H1 (cell line): ENCODE data around the gene DNER. TPM values are rescaled to one million over a fixed set of nuclear protein-coding genes. Genes with fewer than 3 reads are reported as not detected.

Experiments used
- CTCF ChIA-PET: fragments of 300-600 bp; sonication (Branson Sonifier 250); formaldehyde crosslinking; loops from one replicate; lab custom pipeline; 2021; ENCODE audit not compliant: partially characterized antibody; lab: Charles Lee
- POLR2A ChIA-PET: fragments of 300-600 bp; sonication (Branson Sonifier 250); formaldehyde crosslinking; loops from one replicate; lab custom pipeline; 2021; ENCODE audit warnings: inconsistent platforms; ENCODE audit not compliant: partially characterized antibody; lab: Charles Lee
- DNase-seq, 2 experiments: peaks; one replicate each; pipeline versions ENCODE4 v3.0.0 to v3.0.0-alpha.2; 2010 to 2022; ENCODE audit warnings: low spot score in 2 of 2, low read depth in 1 of 2, mixed read lengths in 1 of 2
- FAIRE-seq: peaks from 2 replicates; lab custom pipeline; 2011; peaks lifted over from hg19 to GRCh38; lab: Jason Lieb, UNC
- H2AFZ ChIP-seq: 2 replicates; pipeline ENCODE4 v1.8.1; 2012; ENCODE audit warnings: low read length, inconsistent platforms
- H2AK5ac ChIP-seq: 2 replicates; pipeline ENCODE4 v1.6.1; 2013; ENCODE audit warnings: low read depth, low read length
- H2BK120ac ChIP-seq: replicated peaks from 2 replicates; pipeline ENCODE3; 2013; ENCODE audit warnings: low read depth, low read length, inconsistent platforms
- H2BK12ac ChIP-seq: 2 replicates; pipeline ENCODE4 v1.6.1; 2013; ENCODE audit warnings: low read depth, low read length
- H2BK15ac ChIP-seq: 2 replicates; pipeline ENCODE4 v1.6.1; 2013; ENCODE audit warnings: low read length
- H2BK20ac ChIP-seq: 2 replicates; pipeline ENCODE4 v1.6.1; 2013; ENCODE audit warnings: low read length
- H2BK5ac ChIP-seq: 2 replicates; pipeline ENCODE4 v1.6.1; 2013; ENCODE audit warnings: low read depth, low read length
- H3K14ac ChIP-seq: 2 replicates; pipeline ENCODE4 v1.6.1; 2013; ENCODE audit warnings: inconsistent platforms; ENCODE audit not compliant: insufficient read length
- H3K18ac ChIP-seq: 2 replicates; pipeline ENCODE4 v1.6.1; 2013; ENCODE audit warnings: low read length; ENCODE audit errors: extremely low read depth
- H3K23ac ChIP-seq: 2 replicates; pipeline ENCODE4 v1.6.1; 2013; ENCODE audit warnings: inconsistent platforms; ENCODE audit not compliant: insufficient read length
- H3K23me2 ChIP-seq: 2 replicates; pipeline ENCODE4 v1.6.1; 2013; ENCODE audit warnings: low read depth, low read length
- H3K27ac ChIP-seq: 2 replicates; pipeline ENCODE4 v1.6.1; 2011; ENCODE audit warnings: low read depth, low read length, inconsistent platforms
- H3K27me3 ChIP-seq, 4 experiments: replicated peaks in 1 of 4; 1 replicate in 1 of 4; 2 replicates in 3 of 4; pipeline versions ENCODE4 v1.6.1 to v1.8.1; 2011 to 2013; ENCODE audit warnings: low read length in 3 of 4, mild to moderate bottlenecking in 3 of 4, inconsistent platforms in 2 of 4, mixed read lengths in 2 of 4, moderate library complexity in 1 of 4; ENCODE audit not compliant: control insufficient read depth in 3 of 4, insufficient read depth in 3 of 4; ENCODE audit errors: extremely low read depth in 1 of 4
- H3K36me3 ChIP-seq, 4 experiments: 2 replicates each; pipeline versions ENCODE4 v1.6.1 to v1.8.1; 2011 to 2013; ENCODE audit warnings: mild to moderate bottlenecking in 4 of 4, low read length in 3 of 4, moderate library complexity in 2 of 4, control low read depth in 1 of 4, inconsistent platforms in 1 of 4; ENCODE audit not compliant: insufficient read depth in 4 of 4, control insufficient read depth in 2 of 4
- H3K4ac ChIP-seq: replicated peaks from 2 replicates; pipeline ENCODE3; 2013; ENCODE audit warnings: low read length, low read depth, mixed read lengths, inconsistent platforms; ENCODE audit not compliant: insufficient read length
- H3K4me1 ChIP-seq, 4 experiments: replicated peaks in 1 of 4; 1 replicate in 1 of 4; 2 replicates in 3 of 4; pipeline versions ENCODE4 v1.6.1 to v1.8.1; 2011 to 2013; ENCODE audit warnings: low read length in 3 of 4, inconsistent platforms in 2 of 4, mixed read lengths in 1 of 4; ENCODE audit not compliant: insufficient read depth in 4 of 4, control insufficient read depth in 3 of 4
- H3K4me2 ChIP-seq, 2 experiments: 2 replicates each; pipeline versions ENCODE4 v1.6.1 to v1.8.1; 2011 to 2013; ENCODE audit warnings: low read depth in 2 of 2, low read length in 2 of 2, control low read depth in 1 of 2, inconsistent platforms in 1 of 2, mild to moderate bottlenecking in 1 of 2; ENCODE audit not compliant: insufficient read depth in 1 of 2
- H3K4me3 ChIP-seq, 4 experiments: fragments of 200-600, 300-600 bp in 1 of 4; sonication (generic), shearing (Covaris generic), sonication (Bioruptor Twin) in 1 of 4; 2 replicates each; pipeline versions ENCODE4 v1.5.1 to v1.8.1; 2011 to 2016; ENCODE audit warnings: low read length in 4 of 4, low read depth in 3 of 4, control low read depth in 2 of 4, inconsistent platforms in 2 of 4, mild to moderate bottlenecking in 2 of 4, mixed read lengths in 1 of 4, moderate library complexity in 1 of 4; ENCODE audit not compliant: insufficient read depth in 2 of 4; ENCODE audit errors: extremely low read depth in 1 of 4
- H3K56ac ChIP-seq: replicated peaks from 2 replicates; pipeline ENCODE3; 2013; ENCODE audit warnings: low read depth, mild to moderate bottlenecking, mixed read lengths, low read length, inconsistent platforms; ENCODE audit not compliant: insufficient read length
- H3K79me1 ChIP-seq: 2 replicates; pipeline ENCODE4 v1.6.1; 2013; ENCODE audit warnings: low read depth, low read length, control low read depth
- H3K79me2 ChIP-seq, 2 experiments: 2 replicates each; pipeline versions ENCODE4 v1.6.1 to v1.8.1; 2012 to 2013; ENCODE audit warnings: low read length in 2 of 2, mild to moderate bottlenecking in 2 of 2, inconsistent platforms in 1 of 2; ENCODE audit not compliant: insufficient read depth in 2 of 2, control insufficient read depth in 1 of 2
- H3K9ac ChIP-seq, 4 experiments: replicated peaks in 1 of 4; 1 replicate in 1 of 4; 2 replicates in 3 of 4; pipeline versions ENCODE4 v1.6.1 to v1.8.1; 2011 to 2013; ENCODE audit warnings: low read depth in 3 of 4, low read length in 3 of 4, control low read depth in 2 of 4, mild to moderate bottlenecking in 2 of 4, moderate library complexity in 2 of 4, inconsistent platforms in 1 of 4; ENCODE audit errors: extremely low read depth in 1 of 4
- H3K9me3 ChIP-seq, 2 experiments: 2 replicates each; pipeline versions ENCODE4 v1.6.1 to v1.8.1; 2012 to 2013; ENCODE audit warnings: mild to moderate bottlenecking in 2 of 2, moderate library complexity in 2 of 2, control low read depth in 1 of 2, inconsistent platforms in 1 of 2, low read depth in 1 of 2, low read length in 1 of 2, mixed read lengths in 1 of 2; ENCODE audit not compliant: insufficient read depth in 2 of 2
- H4K20me1 ChIP-seq, 2 experiments: replicated peaks in 1 of 2; 2 replicates each; pipeline versions ENCODE3 to v1.8.1; 2011 to 2013; ENCODE audit warnings: inconsistent platforms in 2 of 2, low read length in 2 of 2, mild to moderate bottlenecking in 1 of 2; ENCODE audit not compliant: insufficient read depth in 2 of 2, control insufficient read depth in 1 of 2
- H4K5ac ChIP-seq: 2 replicates; pipeline ENCODE4 v1.6.1; 2013; ENCODE audit warnings: low read length, low read depth, mixed read lengths, inconsistent platforms; ENCODE audit not compliant: insufficient read length
- H4K8ac ChIP-seq: 2 replicates; pipeline ENCODE4 v1.8.0; 2013; ENCODE audit warnings: mild to moderate bottlenecking, moderate library complexity, low read length, inconsistent platforms; ENCODE audit not compliant: insufficient read depth; ENCODE audit errors: extremely low read depth
- H4K91ac ChIP-seq: replicated peaks from 2 replicates; pipeline ENCODE3; 2013; ENCODE audit warnings: low read length, mixed read lengths, inconsistent platforms; ENCODE audit not compliant: insufficient read length
- SIN3A ChIP-seq, 2 experiments: IDR thresholded peaks in 1 of 2; conservative IDR thresholded peaks in 1 of 2; 2 replicates each; pipeline ENCODE4 v1.6.1; 2011 to 2012; ENCODE audit warnings: low read length in 2 of 2, improper control_type of control experiment in 1 of 2, low read depth in 1 of 2, mild to moderate bottlenecking in 1 of 2
- WGBS, 2 experiments: shearing (Covaris generic) in 1 of 2; methylation state at CpG; one replicate each; pipeline versions ENCODE4 v1.1.6 to v1.1.7; 2013 to 2015; ENCODE audit warnings: low lambda C conversion rate in 2 of 2, mixed read lengths in 2 of 2, inconsistent platforms in 1 of 2, low coverage in 1 of 2, missing lambda C conversion rate in 1 of 2; ENCODE audit not compliant: insufficient replicate concordance in 2 of 2, insufficient coverage in 1 of 2, insufficient read length in 1 of 2; ENCODE audit errors: extremely low coverage in 1 of 2, missing lambda C conversion rate in 1 of 2; 5-methylcytosine and 5-hydroxymethylcytosine counted together
- polyA plus RNA-seq, 7 experiments: library from polyadenylated mRNA; depleted of rRNA in 3 of 7; stranded (reverse) in 5 of 7; unstranded in 2 of 7; fragments of >200 nt in 5 of 7; fragments of 200-250 nt in 2 of 7; gene quantifications; 1 replicate in 5 of 7; 2 replicates in 1 of 7; 4 replicates in 1 of 7; pipeline versions ENCODE4 v1.2.1 to v1.2.3, GENCODE V29; 2011 to 2013; ENCODE audit warnings: missing spikeins in 2 of 7, mixed read lengths in 2 of 7
- total RNA-seq: library from RNA; stranded (reverse); fragmentation: NEBNext Ultra II Directional; extraction: Animal tissue kit (Norgen Biotek cat#: 25700); gene quantifications from 2 replicates; pipeline ENCODE4 v1.2.1, GENCODE V29; 2021

DNER gene
- total and polyA plus RNA-seq, 2 of the 8 experiments (the other 6 are each of a cell fraction or from before 2014, with no cell fraction given) = 6.8 to 16.3 TPM

- no peak for TF ChIP-seq SIN3A (conservative IDR thresholded peaks at IDR 0.05 in 1 of 2, IDR thresholded peaks at IDR 0.05 in 1 of 2; ENCODE audit: low read depth in 1 of 2, low read length in 2 of 2)
- H3K9ac ChIP-seq = no peak overlapping the region
These were observed 308.6 kb downstream of the DNER start for GRCh38 chr2:229405796-229406195.

More at GRCh38 chr2:229405796-229406195, 308.6 kb downstream of the DNER start:
- Histone ChIP-seq H2BK12ac (no peak overlapping the region), H4K5ac (no peak overlapping the region), H3K79me1 (no peaks in the 10 kb centered on the region), H4K91ac (no peak overlapping the region), H3K18ac (no peak overlapping the region), H3K23me2 (no peaks in the 10 kb centered on the region), H4K8ac (no peak overlapping the region), H2AFZ (no peak overlapping the region), H3K27me3 (no peaks in the 10 kb centered on the region), H2BK120ac (no peak overlapping the region), H2BK15ac (no peak overlapping the region), H3K27ac (no peak overlapping the region), H4K20me1 (no peaks in the 10 kb centered on the region), H2AK5ac (no peak overlapping the region), H3K4me2 (no peak overlapping the region), H3K9me3 (no peaks in the 10 kb centered on the region), H2BK5ac (no peak overlapping the region), H3K4me1 (peaks cover 2 to 10% (median 6%) of the 10 kb centered on the region in 4 experiments; a peak in 5 of 7 replicates), H3K79me2 (no peaks in the 10 kb centered on the region), H3K36me3 (no peaks in the 10 kb centered on the region; a peak in 1 of 8 replicates), H3K4ac (no peak overlapping the region), H2BK20ac (no peak overlapping the region), H3K14ac (no peak overlapping the region), H3K23ac (no peak overlapping the region), H3K56ac (no peak overlapping the region), H3K4me3 (no peak overlapping the region)
- CTCF ChIA-PET = interaction anchor here (1.2 kb wide), 1 partner anchor 132 kb away, joined by 3 read pairs; no protein-coding TSS in a partner anchor
- FAIRE-seq (no peak), DNase-seq (no peak)
- 88% methylated on average over 5 of the region's 5 CpGs; no CpG with 5 or more reads in 1 of the 2 experiments for WGBS, 2 experiments
- POLR2A ChIA-PET = no interaction called here
